Measurements from ENCODE around the gene ARMS2. TPM values are rescaled to one million over a fixed set of nuclear protein-coding genes. Genes with fewer than 3 reads are reported as not detected.
A peak's percentile ranks its signal among the peaks of the same experiment; 100 is the strongest.

Gene ARMS2
- total RNA-seq, 2 donors from 2014 or later, result 0.43 TPM; not detected in 1

- DNase-seq (ENCODE audit: low spot score in 2 of 2) (no peak), ATAC-seq (no peak)
- Mint-ChIP-seq H3K27ac (no peak overlapping the region), H3K36me3 (no peaks in the 10 kb centered on the region), H3K9me3 (peaks cover 4 to 5% of the 10 kb centered on the region in 2 donors)
These were observed 23.0 kb downstream of the ARMS2 start for GRCh38 chr10:122477436-122477835.

GRCh38 chr10:122478971-122479370 lies 24.5 kb downstream of the ARMS2 start:
- H3K27ac Mint-ChIP-seq, result no peak overlapping the region
- peaks cover 4 to 5% of the 10 kb centered on the region in 2 donors for H3K9me3 Mint-ChIP-seq
- no peaks in the 10 kb centered on the region for H3K36me3 Mint-ChIP-seq
- DNase-seq (ENCODE audit: low spot score in 2 of 2) (no peak), ATAC-seq (no peak)

GRCh38 chr10:122480146-122480833 lies 25.8 kb downstream of the ARMS2 start:
- Mint-ChIP-seq H3K9me3 (peaks cover 4 to 5% of the 10 kb centered on the region in 2 donors), H3K36me3 (no peaks in the 10 kb centered on the region), H3K27ac (no peak overlapping the region)
- ATAC-seq (no peak), DNase-seq (ENCODE audit: low spot score in 2 of 2) (no peak)

GRCh38 chr10:122481296-122482056 lies 27.0 kb downstream of the ARMS2 start:
- ATAC-seq (no peak), DNase-seq (ENCODE audit: low spot score in 2 of 2) (no peak)
- Mint-ChIP-seq H3K27ac (no peak overlapping the region), H3K9me3 (peaks cover 4 to 5% of the 10 kb centered on the region in 2 donors), H3K36me3 (no peaks in the 10 kb centered on the region)

GRCh38 chr10:122484276-122485060 lies 30.0 kb downstream of the ARMS2 start:
- no peaks in the 10 kb centered on the region for H3K36me3 Mint-ChIP-seq
- H3K27ac Mint-ChIP-seq, result peak overlapping the region in 1 of 2 donors; percentile 32
- DNase-seq (ENCODE audit: low spot score in 2 of 2) (no peak), ATAC-seq (no peak)
- peaks cover 4 to 5% of the 10 kb centered on the region in 2 donors for H3K9me3 Mint-ChIP-seq

- DNase-seq (ENCODE audit: low spot score in 2 of 2), result no peak
- ATAC-seq, result no peak
These were observed 31.2 kb downstream of the ARMS2 start for GRCh38 chr10:122485670-122486069.

GRCh38 chr10:122486406-122487080 lies 32.1 kb downstream of the ARMS2 start:
- H3K27ac Mint-ChIP-seq, result no peak overlapping the region
- DNase-seq (ENCODE audit: low spot score in 2 of 2), result no peak
- H3K9me3 Mint-ChIP-seq, result peaks cover 4% of the 10 kb centered on the region in 2 donors
- no peaks in the 10 kb centered on the region for H3K36me3 Mint-ChIP-seq
- ATAC-seq, result no peak

More at GRCh38 chr10:122485670-122486069, 31.2 kb downstream of the ARMS2 start:
- Mint-ChIP-seq H3K9me3 (peaks cover 4 to 5% of the 10 kb centered on the region in 2 donors), H3K27ac (no peak overlapping the region), H3K36me3 (no peaks in the 10 kb centered on the region)

GRCh38 chr10:122487174-122487765 lies 32.8 kb downstream of the ARMS2 start:
- Mint-ChIP-seq H3K27ac (peak overlapping the region in 1 of 2 donors; percentile 32), H3K9me3 (no peaks in the 10 kb centered on the region), H3K36me3 (no peaks in the 10 kb centered on the region)
- no peak for ATAC-seq
- DNase-seq (ENCODE audit: low spot score in 2 of 2), result no peak

- no peak for DNase-seq (ENCODE audit: low spot score in 2 of 2)
- no peaks in the 10 kb centered on the region for H3K36me3 Mint-ChIP-seq
- no peak overlapping the region for H3K27ac Mint-ChIP-seq
- ATAC-seq, result no peak
- H3K9me3 Mint-ChIP-seq, result no peaks in the 10 kb centered on the region
These were observed 35.8 kb downstream of the ARMS2 start for GRCh38 chr10:122490268-122490667.

GRCh38 chr10:122490786-122491680 lies 36.6 kb downstream of the ARMS2 start:
- Mint-ChIP-seq H3K27ac (no peak overlapping the region), H3K36me3 (no peaks in the 10 kb centered on the region), H3K9me3 (no peaks in the 10 kb centered on the region)
- DNase-seq (ENCODE audit: low spot score in 2 of 2) (no peak), ATAC-seq (peak; percentile 79 to 86)

GRCh38 chr10:122492006-122492405 lies 37.6 kb downstream of the ARMS2 start:
- Mint-ChIP-seq H3K27ac (no peak overlapping the region), H3K36me3 (no peaks in the 10 kb centered on the region), H3K9me3 (no peaks in the 10 kb centered on the region)
- no peak for DNase-seq (ENCODE audit: low spot score in 2 of 2)
- ATAC-seq, result no peak

- ATAC-seq (no peak), DNase-seq (ENCODE audit: low spot score in 2 of 2) (no peak)
- Mint-ChIP-seq H3K9me3 (no peaks in the 10 kb centered on the region), H3K27ac (no peak overlapping the region), H3K36me3 (no peaks in the 10 kb centered on the region)
These were observed 38.6 kb downstream of the ARMS2 start for GRCh38 chr10:122492999-122493481.

- Mint-ChIP-seq H3K27ac (no peak overlapping the region), H3K36me3 (no peaks in the 10 kb centered on the region), H3K9me3 (no peaks in the 10 kb centered on the region)
- DNase-seq (ENCODE audit: low spot score in 2 of 2) (no peak), ATAC-seq (no peak)
These were observed 39.3 kb downstream of the ARMS2 start for GRCh38 chr10:122493761-122494160.

GRCh38 chr10:122494173-122494820 lies 39.8 kb downstream of the ARMS2 start:
- DNase-seq (ENCODE audit: low spot score in 2 of 2) (no peak), ATAC-seq (no peak)
- Mint-ChIP-seq H3K27ac (no peak overlapping the region), H3K36me3 (no peaks in the 10 kb centered on the region), H3K9me3 (no peaks in the 10 kb centered on the region)

- Mint-ChIP-seq H3K27ac (no peak overlapping the region), H3K9me3 (no peaks in the 10 kb centered on the region), H3K36me3 (no peaks in the 10 kb centered on the region)
- DNase-seq (ENCODE audit: low spot score in 2 of 2), result no peak
- no peak for ATAC-seq
These were observed 40.4 kb downstream of the ARMS2 start for GRCh38 chr10:122494833-122495232.
